AG04449 (cell line): ENCODE measurements around the gene BCL11B.

Source experiments
- CTCF ChIA-PET: fragments of 350-600 bp; formaldehyde crosslinking; extraction: SDS; loops from one replicate; lab custom pipeline; 2021; ENCODE audit warnings: antibody characterized with exemption; lab: Yijun Ruan, JAX
- POLR2A ChIA-PET: fragments of 400-600, 350-600 bp; formaldehyde crosslinking; extraction: SDS; loops from one replicate; lab custom pipeline; 2020; ENCODE audit warnings: antibody characterized with exemption, inconsistent platforms; lab: Yijun Ruan, JAX
- DNase-seq: peaks from one replicate; pipeline ENCODE4 v3.0.0-alpha.2; 2010; ENCODE audit warnings: low read depth, low spot score
- H3K4me3 ChIP-seq: 2 replicates; pipeline ENCODE4 v1.5.1; 2011; ENCODE audit warnings: low read depth, mild to moderate bottlenecking, control low read depth, low read length
- CTCF ChIP-seq: IDR thresholded peaks from one replicate; pipeline ENCODE4 v1.5.1; 2011; ENCODE audit warnings: mild to moderate bottlenecking, moderate library complexity, low read length, control low read depth, inconsistent platforms; ENCODE audit not compliant: insufficient read depth; ENCODE audit errors: missing control alignments

The BCL11B gene

GRCh38 chr14:99253890-99254289, 18.1 kb downstream of the BCL11B start:
- no peak for TF ChIP-seq CTCF
- ChIA-PET POLR2A (no interaction called here), CTCF (interaction anchor here (0.9 kb wide), 1 partner anchor 18 kb away, joined by 3 read pairs; the partner anchor contains the start of gene BCL11B)
- H3K4me3 ChIP-seq = no peak overlapping the region
- DNase-seq = no peak

GRCh38 chr14:99252940-99253868, 18.8 kb downstream of the BCL11B start:
- TF ChIP-seq CTCF = no peak
- no peak for DNase-seq
- ChIA-PET CTCF (interaction anchor here (0.9 kb wide), 1 partner anchor 19 kb away, joined by 3 read pairs; the partner anchor contains the start of gene BCL11B), POLR2A (no interaction called here)
- no peak overlapping the region for H3K4me3 ChIP-seq

- no peak for TF ChIP-seq CTCF
- no peak for DNase-seq
- ChIA-PET POLR2A (no interaction called here), CTCF (no interaction called here)
- H3K4me3 ChIP-seq = no peak overlapping the region
These were observed 19.5 kb downstream of the BCL11B start for GRCh38 chr14:99252443-99252939.

GRCh38 chr14:99251721-99252120, 20.3 kb downstream of the BCL11B start:
- CTCF ChIA-PET = no interaction called here
- no peak for DNase-seq
- POLR2A ChIA-PET = no interaction called here
- H3K4me3 ChIP-seq = no peak overlapping the region
- no peak for TF ChIP-seq CTCF

- POLR2A ChIA-PET = no interaction called here
- CTCF ChIA-PET = no interaction called here
These were observed 21.3 kb downstream of the BCL11B start for GRCh38 chr14:99250636-99251208.

More at GRCh38 chr14:99250636-99251208, 21.3 kb downstream of the BCL11B start:
- no peak overlapping the region for H3K4me3 ChIP-seq
- no peak for DNase-seq
- no peak for TF ChIP-seq CTCF
